A673 (cell line): ENCODE results near the gene HIP1R. TPM values are rescaled to one million over a fixed set of nuclear protein-coding genes. Genes with fewer than 3 reads are reported as not detected.
A peak's percentile ranks its signal among the peaks of the same experiment; 100 is the strongest.

ENCODE experiments used
- BruUV-seq: library from RNA; stranded (reverse); fragments of 400-500 nt; replicated peaks from 2 replicates; lab custom pipeline; 2021; lab: Mats Ljungman, UMichigan
- CTCF ChIA-PET: fragments of 300-600 bp; sonication (Branson Sonifier 250); formaldehyde crosslinking; loops from one replicate; lab custom pipeline; 2022; ENCODE audit warnings: antibody characterized with exemption; lab: Charles Lee
- POLR2A ChIA-PET: fragments of 300-600 bp; sonication (Branson Sonifier 250); formaldehyde crosslinking; loops from one replicate; lab custom pipeline; 2022; ENCODE audit warnings: antibody characterized with exemption; ENCODE audit not compliant: low non-redundant PET; lab: Charles Lee
- DNase-seq: peaks from one replicate; pipeline ENCODE4 v3.0.0-alpha.2; 2015; ENCODE audit warnings: low spot score
- H3K27ac ChIP-seq: fragments of 200-600 bp; sonication (generic); 2 replicates; pipeline ENCODE4 v1.5.1; 2016; ENCODE audit warnings: mixed run types, low read depth, mild to moderate bottlenecking, mixed read lengths, antibody characterized with exemption, low read length; ENCODE audit not compliant: poor library complexity, severe bottlenecking
- H3K27me3 ChIP-seq: fragments of 200-600 bp; sonication (generic); replicated peaks from 2 replicates; pipeline ENCODE4 v1.6.1; 2017; ENCODE audit warnings: mixed run types, low read depth, mild to moderate bottlenecking, mixed read lengths, antibody characterized with exemption, low read length; ENCODE audit not compliant: insufficient read depth, poor library complexity
- H3K36me3 ChIP-seq: fragments of 200-600 bp; sonication (generic); 2 replicates; pipeline ENCODE4 v1.6.1; 2016; ENCODE audit warnings: mixed run types, mild to moderate bottlenecking, mixed read lengths, antibody characterized with exemption, low read length; ENCODE audit not compliant: insufficient read depth, poor library complexity, severe bottlenecking
- H3K4me1 ChIP-seq: fragments of 200-600 bp; sonication (generic); 2 replicates; pipeline ENCODE4 v1.6.1; 2017; ENCODE audit warnings: mixed run types, mild to moderate bottlenecking, mixed read lengths, antibody characterized with exemption, low read length; ENCODE audit not compliant: insufficient read depth, poor library complexity, severe bottlenecking
- H3K4me3 ChIP-seq: fragments of 200-600 bp; sonication (generic); 2 replicates; pipeline ENCODE4 v1.5.1; 2016; ENCODE audit warnings: low read depth, mixed run types, mild to moderate bottlenecking, mixed read lengths, low read length; ENCODE audit not compliant: poor library complexity, severe bottlenecking
- H3K9me3 ChIP-seq: fragments of 200-600 bp; sonication (generic); 2 replicates; pipeline ENCODE4 v1.6.1; 2016; ENCODE audit warnings: mixed run types, low read depth, mild to moderate bottlenecking, mixed read lengths, antibody characterized with exemption, low read length; ENCODE audit not compliant: poor library complexity, severe bottlenecking
- CTCF ChIP-seq: fragments of 300-800, 200-600 bp; sonication (generic); conservative IDR thresholded peaks from 2 replicates; pipeline ENCODE4 v1.5.1; 2017; ENCODE audit warnings: low read depth, mild to moderate bottlenecking, antibody characterized with exemption, low read length, moderate library complexity, mixed read lengths
- EZH2 ChIP-seq: fragments of 200-600 bp; sonication (generic); IDR thresholded peaks from 2 replicates; pipeline ENCODE4 v1.6.1; 2017; ENCODE audit warnings: borderline replicate concordance, low read depth, mild to moderate bottlenecking, mixed read lengths, antibody characterized with exemption, low read length; ENCODE audit not compliant: poor library complexity, severe bottlenecking
- intact Hi-C: fragments of 100-400 bp; cut with micrococcal nuclease; formaldehyde crosslinking; loops from one replicate; pipeline ENCODE4 v1.10.0; 2022; ENCODE audit not compliant: unreplicated experiment
- total RNA-seq: library from RNA; stranded (reverse); gene quantifications from 2 replicates; pipeline ENCODE4 v1.2.3, GENCODE V29; 2021

Gene HIP1R
- total RNA-seq, 1 experiment from 2014 or later, result 30.4 TPM

DNA sequence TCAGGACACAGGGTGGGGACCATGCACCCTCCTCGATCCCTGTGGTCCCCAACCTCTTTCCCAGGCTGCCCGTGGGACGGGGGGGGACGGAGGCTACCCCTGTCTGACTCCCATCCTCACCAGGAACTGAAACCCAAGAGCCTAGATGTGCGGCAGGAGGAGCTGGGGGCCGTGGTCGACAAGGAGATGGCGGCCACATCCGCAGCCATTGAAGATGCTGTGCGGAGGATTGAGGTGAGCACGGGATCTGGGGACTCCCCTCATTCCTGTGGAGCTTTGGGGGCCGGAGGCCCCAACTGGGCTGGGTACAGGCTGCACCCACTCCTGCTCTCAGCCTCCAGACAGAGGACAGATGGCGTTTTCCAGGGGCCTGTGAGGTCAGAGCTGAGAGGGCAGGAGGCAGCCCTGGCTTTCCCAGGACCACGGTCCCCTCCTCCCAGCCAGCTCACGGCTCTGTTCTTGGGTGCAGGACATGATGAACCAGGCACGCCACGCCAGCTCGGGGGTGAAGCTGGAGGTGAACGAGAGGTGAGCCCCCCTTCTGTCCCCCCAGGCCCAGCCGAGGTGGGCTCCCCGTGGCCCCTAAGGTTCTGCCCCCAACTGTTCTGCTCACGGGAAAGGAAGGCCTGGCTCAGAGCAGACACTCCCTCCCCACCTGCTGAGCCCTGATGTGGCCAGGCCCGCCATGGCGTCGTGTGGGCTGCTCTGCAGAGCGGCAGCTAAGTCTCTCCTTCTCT lies 24.2 kb downstream of the HIP1R start:
- Histone ChIP-seq H3K4me3 (no peak overlapping the region), H3K9me3 (no peaks in the 10 kb centered on the region), H3K27me3 (no peaks in the 10 kb centered on the region), H3K36me3 (no peaks in the 10 kb centered on the region), H3K4me1 (no peaks in the 10 kb centered on the region), H3K27ac (no peak overlapping the region)
- no peak for DNase-seq
- TF ChIP-seq EZH2 (no peak), CTCF (no peak)
- ChIA-PET POLR2A (no interaction called here), CTCF (interaction anchor here (0.5 to 1.0 kb wide), 4 partner anchors 32 to 379 kb away, joined by 3 to 5 read pairs (median 3); no protein-coding TSS in a partner anchor)
- no TSS peak for BruUV-seq
- intact Hi-C loops, result loop anchor here (1.0 kb wide), 1 partner anchor 93 kb away; no protein-coding TSS in a partner anchor

DNA sequence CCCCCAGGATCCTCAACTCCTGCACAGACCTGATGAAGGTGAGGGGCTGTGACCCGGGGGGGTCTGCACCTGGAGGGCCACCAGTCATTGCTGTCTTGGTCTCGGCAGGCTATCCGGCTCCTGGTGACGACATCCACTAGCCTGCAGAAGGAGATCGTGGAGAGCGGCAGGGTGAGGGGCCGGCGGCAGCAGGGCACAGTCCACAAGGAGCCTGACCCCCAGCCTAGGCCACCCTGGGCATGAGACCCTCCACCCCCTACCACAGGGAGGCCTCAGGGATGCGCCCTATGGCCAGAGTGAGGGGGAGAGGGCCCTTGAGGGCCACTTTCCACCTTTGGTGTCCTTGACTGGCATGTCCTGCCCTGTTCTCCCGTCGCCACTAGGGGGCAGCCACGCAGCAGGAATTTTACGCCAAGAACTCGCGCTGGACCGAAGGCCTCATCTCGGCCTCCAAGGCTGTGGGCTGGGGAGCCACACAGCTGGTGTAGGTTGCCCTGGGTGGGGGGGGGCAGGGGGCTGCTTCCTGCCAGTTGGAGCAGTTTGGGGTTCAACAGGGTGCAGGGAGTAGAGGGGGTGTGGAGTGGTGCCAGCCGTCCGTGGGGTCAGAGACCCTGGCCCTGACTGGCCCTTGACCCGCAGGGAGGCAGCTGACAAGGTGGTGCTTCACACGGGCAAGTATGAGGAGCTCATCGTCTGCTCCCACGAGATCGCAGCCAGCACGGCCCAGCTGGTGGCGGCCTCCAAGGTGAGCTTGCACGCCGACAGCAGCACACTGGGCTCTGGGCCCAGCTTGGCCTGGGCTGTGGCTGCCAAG lies 25.0 kb downstream of the HIP1R start:
- H3K27ac ChIP-seq, result no peak overlapping the region

More for the DNA sequence above, 25.0 kb downstream of the HIP1R start:
- ChIA-PET POLR2A (no interaction called here), CTCF (interaction anchor here (0.5 to 1.0 kb wide), 6 partner anchors 20 to 378 kb away, joined by 3 to 5 read pairs (median 4); no protein-coding TSS in a partner anchor)
- no peak overlapping the region for H3K4me3 ChIP-seq
- H3K36me3 ChIP-seq, result no peaks in the 10 kb centered on the region
- H3K27me3 ChIP-seq, result no peaks in the 10 kb centered on the region
- peak; percentile 85 for DNase-seq
- TF ChIP-seq EZH2, result no peak
- peak; percentile 92 for TF ChIP-seq CTCF
- no peaks in the 10 kb centered on the region for H3K4me1 ChIP-seq
- no peaks in the 10 kb centered on the region for H3K9me3 ChIP-seq
- intact Hi-C loops, result loop anchor here (1.0 kb wide), 1 partner anchor 92 kb away; no protein-coding TSS in a partner anchor
- BruUV-seq, result no TSS peak
